HepG2 (cell line): ENCODE data around the gene HRCT1. TPM values are rescaled to one million over a fixed set of nuclear protein-coding genes. Genes with fewer than 3 reads are reported as not detected.
"Not testable (repeated sequence)": the region's sequence is repeated elsewhere in the genome, so short reads cannot be mapped to it uniquely, and the experiment has no call there.

ENCODE experiments used
- ATAC-seq: fragments of 200-7000 bp; cut with Tn5 transposase; 3 replicates; pipeline ENCODE4 v1.9.1; 2020; ENCODE audit warnings: mild to moderate bottlenecking, moderate library complexity
- BruUV-seq: library from RNA; stranded (reverse); fragments of 400-500 nt; replicated peaks from 2 replicates; lab custom pipeline; 2021; lab: Mats Ljungman, UMichigan
- CTCF ChIA-PET: fragments of 300-600 bp; formaldehyde crosslinking; extraction: SDS; loops from one replicate; lab custom pipeline; 2021; ENCODE audit warnings: low total read pairs, inconsistent platforms, low intra/inter-chr PET ratio; lab: Yijun Ruan, JAX
- POLR2A ChIA-PET: fragments of 350-600 bp; sonication (Branson Sonifier 250); formaldehyde crosslinking; loops from one replicate; lab custom pipeline; 2020; ENCODE audit warnings: antibody characterized with exemption, inconsistent platforms; lab: Yijun Ruan, JAX
- DNase-seq: peaks from one replicate; pipeline ENCODE4 v3.0.0-alpha.2; 2015; ENCODE audit warnings: low spot score
- FAIRE-seq: peaks from 3 replicates; lab custom pipeline; 2011; peaks lifted over from hg19 to GRCh38; lab: Jason Lieb, UNC
- H2AFZ ChIP-seq: one replicate; pipeline ENCODE4 v1.6.1; 2011; ENCODE audit warnings: low read length, inconsistent platforms
- H3K27ac ChIP-seq: fragments of 300-600 bp; 3 replicates; pipeline ENCODE4 v1.8.0; 2011; ENCODE audit warnings: mixed run types, mild to moderate bottlenecking, mixed read lengths, low read length, inconsistent platforms; ENCODE audit not compliant: insufficient read depth; ENCODE audit errors: extremely low read length
- H3K27me3 ChIP-seq, 2 experiments: fragments of 200-600 bp in 1 of 2; 2 replicates in 1 of 2; 3 replicates in 1 of 2; pipeline versions ENCODE4 v1.6.0 to v1.8.0; 2011; ENCODE audit warnings: low read length in 2 of 2, mild to moderate bottlenecking in 2 of 2, moderate library complexity in 2 of 2, inconsistent platforms in 1 of 2; ENCODE audit not compliant: insufficient read depth in 2 of 2, control insufficient read depth in 1 of 2
- H3K36me3 ChIP-seq, 2 experiments: fragments of 200-600 bp in 1 of 2; replicated peaks in 1 of 2; 2 replicates in 1 of 2; 3 replicates in 1 of 2; pipeline versions ENCODE4 v1.5.1 to v1.8.0; 2011; ENCODE audit warnings: low read length in 2 of 2, inconsistent platforms in 1 of 2; ENCODE audit not compliant: insufficient read depth in 2 of 2, control insufficient read depth in 1 of 2
- H3K4me1 ChIP-seq: 2 replicates; pipeline ENCODE4 v1.5.1; 2012; ENCODE audit warnings: low read length, inconsistent platforms; ENCODE audit not compliant: insufficient read depth
- H3K4me2 ChIP-seq: 2 replicates; pipeline ENCODE4 v1.6.0; 2011; ENCODE audit warnings: low read depth, low read length, inconsistent platforms
- H3K4me3 ChIP-seq, 3 experiments: fragments of 200-600 bp in 1 of 3; sonication (generic), shearing (Covaris generic) in 1 of 3; replicated peaks in 1 of 3; 2 replicates each; pipeline ENCODE4 v1.5.1; 2011 to 2016; ENCODE audit warnings: low read length in 3 of 3, inconsistent platforms in 2 of 3, low read depth in 2 of 3, mild to moderate bottlenecking in 2 of 3, control low read depth in 1 of 3, mixed read lengths in 1 of 3; ENCODE audit not compliant: insufficient read depth in 1 of 3
- H3K79me2 ChIP-seq: one replicate; pipeline ENCODE4 v1.6.1; 2011; ENCODE audit warnings: low read length, inconsistent platforms; ENCODE audit not compliant: insufficient read depth
- H3K9ac ChIP-seq: 2 replicates; pipeline ENCODE4 v1.6.0; 2011; ENCODE audit warnings: mild to moderate bottlenecking, low read depth, low read length, inconsistent platforms; ENCODE audit not compliant: insufficient read depth
- H3K9me3 ChIP-seq: 2 replicates; pipeline ENCODE4 v1.5.1; 2012; ENCODE audit warnings: mild to moderate bottlenecking, low read length
- H4K20me1 ChIP-seq: 2 replicates; pipeline ENCODE4 v1.6.0; 2011; ENCODE audit warnings: inconsistent platforms, mild to moderate bottlenecking, low read length, moderate library complexity; ENCODE audit not compliant: insufficient read depth
- ZNF441 ChIP-seq: sonication (generic); formaldehyde crosslinking; IDR thresholded peaks from 2 replicates; pipeline ENCODE4 v1.7.0; 2021; ENCODE audit warnings: missing genetic modification reagents, borderline replicate concordance
- ZNF557 ChIP-seq: sonication (generic); formaldehyde crosslinking; IDR thresholded peaks from 2 replicates; pipeline ENCODE4 v1.4.0; 2020; ENCODE audit warnings: missing genetic modification reagents
- WGBS: methylation state at CpG from one replicate; pipeline ENCODE4 v1.1.6; 2017; ENCODE audit warnings: low lambda C conversion rate; 5-methylcytosine and 5-hydroxymethylcytosine counted together
- in situ Hi-C: cut with HindIII; loops from 2 replicates; pipeline ENCODE4 v1.10.0; 2017; ENCODE audit warnings: low pct_unique_long_range_greater_than_20kb; ENCODE audit not compliant: extremely low pct_ligation_motif_present
- intact Hi-C: fragments of 100-400 bp; cut with micrococcal nuclease; formaldehyde crosslinking; loops from one replicate; pipeline ENCODE4 v1.10.0; 2022; ENCODE audit not compliant: unreplicated experiment
- polyA plus RNA-seq, 8 experiments: library from polyadenylated mRNA; depleted of rRNA in 3 of 8; stranded (reverse) in 7 of 8; unstranded in 1 of 8; fragments of >200 nt; fragmentation: Illumina TruSeq in 4 of 8; extraction: Trizol in 4 of 8; gene quantifications; 2 replicates each; pipeline versions ENCODE4 v1.2.1 to v1.2.3, GENCODE V29; 2011 to 2016; ENCODE audit warnings: low read depth in 4 of 8, missing spikeins in 1 of 8, mixed read lengths in 1 of 8; ENCODE audit not compliant: insufficient read depth in 1 of 8
- total RNA-seq, 5 experiments: library from RNA; depleted of rRNA; stranded (reverse); fragments of >200 nt; fragmentation: Illumina TruSeq; extraction: Trizol; gene quantifications; 2 replicates each; pipeline ENCODE4 v1.2.3, GENCODE V29; 2016; ENCODE audit warnings: low read depth in 1 of 5
- TF ChIP-seq, protein P1 (sequence below): sonication (generic); formaldehyde crosslinking; conservative IDR thresholded peaks from 2 replicates; pipeline ENCODE4 v1.4.0; 2020; ENCODE audit warnings: mild to moderate bottlenecking, missing genetic modification reagents, moderate library complexity
- TF ChIP-seq, protein P2 (sequence below): IDR thresholded peaks from 2 replicates; pipeline ENCODE4 v1.6.1; 2016; ENCODE audit warnings: low read depth, borderline replicate concordance

The HRCT1 gene
- total and polyA plus RNA-seq, 2 of the 13 experiments (the other 11 are each of a cell fraction or from before 2014, with no cell fraction given), result 0.13 TPM; not detected in 1

DNA sequence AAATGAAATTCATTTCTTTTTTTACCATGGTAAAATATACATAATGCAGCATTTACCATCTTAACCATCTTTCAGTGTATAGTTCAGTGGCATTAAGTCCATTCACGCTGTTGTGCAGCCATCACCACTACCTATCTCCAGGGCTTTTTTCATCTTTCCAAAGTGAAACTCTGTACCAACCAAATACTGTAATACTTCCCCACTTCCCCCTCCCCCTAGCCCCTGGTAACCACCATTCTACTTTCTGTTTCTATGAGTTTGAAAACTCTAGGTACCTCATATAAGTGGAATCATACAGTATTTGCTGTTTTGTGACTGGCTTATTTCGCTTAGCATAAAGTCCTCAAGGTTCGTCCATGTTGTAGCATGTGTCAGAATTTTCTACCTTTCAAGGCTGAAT, 26.7 kb downstream of the HRCT1 start:
- FAIRE-seq (no peak), ATAC-seq (no peak)
- POLR2A ChIA-PET, result no interaction called here
- H3K4me2 ChIP-seq, result no peak overlapping the region
- H3K4me3 ChIP-seq, result no peak overlapping the region
- no peak overlapping the region for H3K27ac ChIP-seq
- no TSS peak for BruUV-seq
- H3K36me3 ChIP-seq, result no peaks in the 10 kb centered on the region
- 0 out of 5 replicates have a peak, but pooled peaks cover 0 to 3% of the 10 kb centered on the region in 2 experiments for H3K27me3 ChIP-seq
- intact Hi-C loops, result no loop called here
- TF ChIP-seq, protein P1, sequence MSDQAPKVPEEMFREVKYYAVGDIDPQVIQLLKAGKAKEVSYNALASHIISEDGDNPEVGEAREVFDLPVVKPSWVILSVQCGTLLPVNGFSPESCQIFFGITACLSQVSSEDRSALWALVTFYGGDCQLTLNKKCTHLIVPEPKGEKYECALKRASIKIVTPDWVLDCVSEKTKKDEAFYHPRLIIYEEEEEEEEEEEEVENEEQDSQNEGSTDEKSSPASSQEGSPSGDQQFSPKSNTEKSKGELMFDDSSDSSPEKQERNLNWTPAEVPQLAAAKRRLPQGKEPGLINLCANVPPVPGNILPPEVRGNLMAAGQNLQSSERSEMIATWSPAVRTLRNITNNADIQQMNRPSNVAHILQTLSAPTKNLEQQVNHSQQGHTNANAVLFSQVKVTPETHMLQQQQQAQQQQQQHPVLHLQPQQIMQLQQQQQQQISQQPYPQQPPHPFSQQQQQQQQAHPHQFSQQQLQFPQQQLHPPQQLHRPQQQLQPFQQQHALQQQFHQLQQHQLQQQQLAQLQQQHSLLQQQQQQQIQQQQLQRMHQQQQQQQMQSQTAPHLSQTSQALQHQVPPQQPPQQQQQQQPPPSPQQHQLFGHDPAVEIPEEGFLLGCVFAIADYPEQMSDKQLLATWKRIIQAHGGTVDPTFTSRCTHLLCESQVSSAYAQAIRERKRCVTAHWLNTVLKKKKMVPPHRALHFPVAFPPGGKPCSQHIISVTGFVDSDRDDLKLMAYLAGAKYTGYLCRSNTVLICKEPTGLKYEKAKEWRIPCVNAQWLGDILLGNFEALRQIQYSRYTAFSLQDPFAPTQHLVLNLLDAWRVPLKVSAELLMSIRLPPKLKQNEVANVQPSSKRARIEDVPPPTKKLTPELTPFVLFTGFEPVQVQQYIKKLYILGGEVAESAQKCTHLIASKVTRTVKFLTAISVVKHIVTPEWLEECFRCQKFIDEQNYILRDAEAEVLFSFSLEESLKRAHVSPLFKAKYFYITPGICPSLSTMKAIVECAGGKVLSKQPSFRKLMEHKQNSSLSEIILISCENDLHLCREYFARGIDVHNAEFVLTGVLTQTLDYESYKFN (CRISPR knock-in tag), result no peak
- TF ChIP-seq, protein P2, sequence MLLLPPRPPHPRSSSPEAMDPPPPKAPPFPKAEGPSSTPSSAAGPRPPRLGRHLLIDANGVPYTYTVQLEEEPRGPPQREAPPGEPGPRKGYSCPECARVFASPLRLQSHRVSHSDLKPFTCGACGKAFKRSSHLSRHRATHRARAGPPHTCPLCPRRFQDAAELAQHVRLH (CRISPR knock-in tag), result no peak
- TF ChIP-seq, all 625 proteins: peak for 0
- Histone ChIP-seq H4K20me1 (no peaks in the 10 kb centered on the region), H3K79me2 (no peaks in the 10 kb centered on the region), H3K9ac (no peak overlapping the region), H3K9me3 (no peaks in the 10 kb centered on the region), H2AFZ (no peak overlapping the region), H3K4me1 (peaks cover 7% of the 10 kb centered on the region)
- WGBS, result 75% methylated on average over 3 of the region's 3 CpGs
- DNase-seq, result no peak
- in situ Hi-C loops, result no loop called here
- CTCF ChIA-PET, result no interaction called here

DNA sequence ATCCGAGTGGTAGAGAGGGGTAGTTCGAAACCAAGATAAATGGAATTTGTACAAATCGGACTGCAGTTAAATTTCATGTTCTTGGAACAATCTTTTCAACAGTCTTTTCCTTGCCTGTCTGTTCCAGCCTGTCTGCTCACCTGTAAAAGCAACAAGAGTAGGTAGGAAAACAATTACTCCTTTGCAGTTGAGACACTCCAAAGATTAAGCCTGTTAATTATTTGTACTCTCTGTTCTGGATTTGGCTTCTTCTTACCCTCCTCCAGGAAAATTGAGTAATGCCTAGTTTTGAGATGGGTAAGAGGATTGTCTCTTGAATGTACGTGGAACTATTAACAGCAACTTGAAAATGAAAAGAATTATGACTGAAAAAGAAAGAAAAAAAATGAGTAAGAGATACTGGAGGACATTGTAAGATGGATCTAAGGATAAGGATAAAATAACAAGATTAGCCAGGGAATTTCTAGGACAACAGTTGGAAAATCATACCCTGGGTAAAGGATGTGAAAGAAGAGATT, 27.6 kb downstream of the HRCT1 start:
- BruUV-seq, result no TSS peak
- H2AFZ ChIP-seq, result no peak overlapping the region
- H4K20me1 ChIP-seq, result no peaks in the 10 kb centered on the region
- no peak overlapping the region for H3K4me2 ChIP-seq
- H3K4me1 ChIP-seq, result peaks cover 7% of the 10 kb centered on the region
- H3K9me3 ChIP-seq, result no peaks in the 10 kb centered on the region
- no peaks in the 10 kb centered on the region for H3K79me2 ChIP-seq
- CTCF ChIA-PET, result no interaction called here
- H3K27ac ChIP-seq, result no peak overlapping the region
- in situ Hi-C loops (no loop called here), intact Hi-C loops (no loop called here)
- H3K9ac ChIP-seq, result no peak overlapping the region
- FAIRE-seq (no peak), DNase-seq (no peak), ATAC-seq (no peak)
- no peak overlapping the region for H3K4me3 ChIP-seq
- TF ChIP-seq ZNF557 (CRISPR knock-in tag), result no peak
- no peak for TF ChIP-seq ZNF441 (CRISPR knock-in tag)
- 0 out of 5 replicates have a peak, but pooled peaks cover 0 to 3% of the 10 kb centered on the region in 2 experiments for H3K27me3 ChIP-seq
- no peaks in the 10 kb centered on the region for H3K36me3 ChIP-seq
- 14% methylated on average over 4 of the region's 4 CpGs for WGBS
- POLR2A ChIA-PET, result no interaction called here

DNA sequence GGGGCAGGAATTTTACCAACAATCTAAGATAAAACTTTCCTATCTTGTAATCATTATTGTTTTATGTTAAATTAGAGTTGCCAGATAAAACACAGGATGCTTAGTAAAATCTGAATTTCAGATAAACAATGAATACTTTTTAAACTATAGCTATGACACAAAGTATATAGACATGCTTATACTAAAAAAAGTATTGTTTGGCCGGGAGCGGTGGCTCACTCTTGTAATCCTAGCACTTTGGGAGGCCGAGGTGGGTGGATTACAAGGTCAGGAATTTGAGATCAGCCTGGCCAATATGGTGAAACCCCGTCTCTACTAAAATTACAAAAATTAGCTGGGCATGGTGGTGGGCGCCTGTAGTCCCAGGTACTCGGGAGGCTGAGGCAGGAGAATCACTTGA, 28.1 kb downstream of the HRCT1 start:
- H2AFZ ChIP-seq, H3K4me3 ChIP-seq, in situ Hi-C loops, H3K27me3 ChIP-seq, H3K9ac ChIP-seq, H3K36me3 ChIP-seq, CTCF ChIA-PET, BruUV-seq, POLR2A ChIA-PET, H3K9me3 ChIP-seq, H3K4me1 ChIP-seq, intact Hi-C loops, H3K4me2 ChIP-seq, ATAC-seq, H3K27ac ChIP-seq, DNase-seq, H4K20me1 ChIP-seq, FAIRE-seq, H3K79me2 ChIP-seq: not testable (repeated sequence)
- 58% methylated on average over 6 of the region's 6 CpGs for WGBS
